Activated CD8-positive, alpha-beta T cell treated with anti-CD3 and anti-CD28 coated beads, Interleukin-2, amount 10 ng/mL, durations not matched to agents 7 days and 5 days (primary cell): ENCODE data around the gene ZNF318. TPM values are rescaled to one million over a fixed set of nuclear protein-coding genes. Genes with fewer than 3 reads are reported as not detected.

ENCODE experiments used
- ATAC-seq: fragments of 150-1000 bp; cut with Tn5 transposase; one replicate; pipeline ENCODE4 v1.10.0; 2021; ENCODE audit warnings: moderate library complexity
- CTCF ChIA-PET: fragments of 350-600 bp; sonication (Branson Sonifier 250); formaldehyde crosslinking; loops from one replicate; lab custom pipeline; 2021; ENCODE audit warnings: antibody characterized with exemption; lab: Charles Lee
- POLR2A ChIA-PET: fragments of 350-600 bp; sonication (Branson Sonifier 250); formaldehyde crosslinking; loops from one replicate; lab custom pipeline; 2021; ENCODE audit warnings: antibody characterized with exemption; lab: Charles Lee
- DNase-seq: peaks from one replicate; pipeline ENCODE4 v3.0.0-alpha.2; 2020
- H3K27ac Mint-ChIP-seq: one replicate; pipeline ENCODE4 v1.8.0; 2021; ENCODE audit warnings: mild to moderate bottlenecking, mixed read lengths
- H3K27me3 Mint-ChIP-seq: one replicate; pipeline ENCODE4 v1.8.0; 2021; ENCODE audit warnings: low read depth, mixed read lengths
- H3K36me3 Mint-ChIP-seq: one replicate; pipeline ENCODE4 v1.8.0; 2021; ENCODE audit warnings: low read depth, mixed read lengths
- H3K4me1 Mint-ChIP-seq: one replicate; pipeline ENCODE4 v1.8.0; 2021; ENCODE audit warnings: low read depth, mixed read lengths
- H3K4me3 Mint-ChIP-seq: one replicate; pipeline ENCODE4 v1.8.0; 2021; ENCODE audit warnings: mild to moderate bottlenecking, mixed read lengths
- H3K9me3 Mint-ChIP-seq: one replicate; pipeline ENCODE4 v1.8.0; 2022; ENCODE audit warnings: mixed read lengths; ENCODE audit not compliant: insufficient read depth
- total RNA-seq, 2 experiments: library from RNA; stranded (reverse); gene quantifications; one replicate each; pipeline ENCODE4 v1.2.3, GENCODE V29; 2021

ZNF318 gene
- total RNA-seq, 2 experiments from 2014 or later, result 6.7 to 7.0 TPM

- Mint-ChIP-seq H3K9me3 (no peaks in the 10 kb centered on the region), H3K36me3 (peaks cover 3% of the 10 kb centered on the region), H3K4me3 (no peak overlapping the region), H3K27me3 (peaks cover 7% of the 10 kb centered on the region), H3K4me1 (peaks cover 15% of the 10 kb centered on the region), H3K27ac (no peak overlapping the region)
- no peak for DNase-seq
- ATAC-seq, result no peak
- POLR2A ChIA-PET, result no interaction called here
- CTCF ChIA-PET, result interaction anchor here (0.9 to 2.0 kb wide), 5 partner anchors 9 to 171 kb away, joined by 3 to 7 read pairs (median 4); partner anchors contain the start of gene CRIP3
Measured at GRCh38 chr6:43334466-43335095, 34.9 kb downstream of the ZNF318 start.

- ATAC-seq, result no peak
- Mint-ChIP-seq H3K4me3 (no peak overlapping the region), H3K9me3 (no peaks in the 10 kb centered on the region), H3K27ac (no peak overlapping the region), H3K27me3 (peaks cover 7% of the 10 kb centered on the region), H3K4me1 (peaks cover 12% of the 10 kb centered on the region), H3K36me3 (no peaks in the 10 kb centered on the region)
- POLR2A ChIA-PET, result no interaction called here
- no peak for DNase-seq
- CTCF ChIA-PET, result no interaction called here
Measured at GRCh38 chr6:43331891-43332290, 37.6 kb downstream of the ZNF318 start.

DNA sequence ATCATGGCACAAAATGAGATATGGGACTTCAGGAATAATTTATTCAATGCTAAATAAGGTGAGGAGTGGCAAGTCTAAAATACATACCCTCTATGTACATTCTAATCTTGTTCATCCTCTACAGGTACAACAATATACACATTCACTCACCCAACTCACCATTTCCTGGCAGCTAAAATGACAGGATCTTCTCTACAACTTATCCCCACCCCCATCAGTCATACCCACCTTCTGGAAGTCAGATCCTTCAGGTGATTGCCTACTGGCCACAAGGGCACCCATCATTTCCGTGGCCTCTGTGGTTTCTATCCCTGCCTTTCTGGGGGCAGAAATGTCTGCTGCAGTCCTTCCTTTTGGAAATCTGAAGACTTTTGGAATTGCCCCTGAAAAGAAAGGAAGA, 38.0 kb downstream of the ZNF318 start:
- DNase-seq (no peak), ATAC-seq (no peak)
- CTCF ChIA-PET, result no interaction called here
- POLR2A ChIA-PET, result no interaction called here
- H3K9me3 Mint-ChIP-seq, result no peaks in the 10 kb centered on the region
- peaks cover 7% of the 10 kb centered on the region for H3K27me3 Mint-ChIP-seq
- no peak overlapping the region for H3K4me3 Mint-ChIP-seq
- H3K27ac Mint-ChIP-seq, result no peak overlapping the region
- H3K36me3 Mint-ChIP-seq, result no peaks in the 10 kb centered on the region
- peaks cover 12% of the 10 kb centered on the region for H3K4me1 Mint-ChIP-seq

DNA sequence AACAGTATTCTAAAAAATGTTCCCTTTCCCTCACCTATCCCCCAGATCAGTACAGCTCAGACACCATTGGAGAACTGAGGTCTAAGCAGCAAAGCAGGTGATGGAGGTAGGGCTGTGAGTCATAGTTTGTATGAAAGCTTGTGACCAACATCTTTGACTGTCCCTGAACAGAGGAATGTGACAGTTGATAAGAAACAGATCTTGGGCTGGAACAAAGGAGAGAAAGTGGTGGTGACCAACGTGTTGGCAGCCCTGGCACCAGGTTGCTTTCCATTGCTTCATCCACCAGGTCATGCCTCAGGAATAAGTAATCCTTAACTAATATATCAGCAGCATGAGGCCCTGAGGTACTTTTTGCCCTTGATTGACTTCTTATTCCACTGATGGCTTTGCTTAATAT, 40.9 kb downstream of the ZNF318 start:
- H3K9me3 Mint-ChIP-seq, result no peaks in the 10 kb centered on the region
- H3K36me3 Mint-ChIP-seq, result no peaks in the 10 kb centered on the region
- peaks cover 12% of the 10 kb centered on the region for H3K4me1 Mint-ChIP-seq
- H3K27ac Mint-ChIP-seq, result no peak overlapping the region
- no peak for DNase-seq
- CTCF ChIA-PET, result no interaction called here
- ATAC-seq, result no peak
- no peak overlapping the region for H3K4me3 Mint-ChIP-seq
- H3K27me3 Mint-ChIP-seq, result peaks cover 7% of the 10 kb centered on the region
- POLR2A ChIA-PET, result no interaction called here

DNA sequence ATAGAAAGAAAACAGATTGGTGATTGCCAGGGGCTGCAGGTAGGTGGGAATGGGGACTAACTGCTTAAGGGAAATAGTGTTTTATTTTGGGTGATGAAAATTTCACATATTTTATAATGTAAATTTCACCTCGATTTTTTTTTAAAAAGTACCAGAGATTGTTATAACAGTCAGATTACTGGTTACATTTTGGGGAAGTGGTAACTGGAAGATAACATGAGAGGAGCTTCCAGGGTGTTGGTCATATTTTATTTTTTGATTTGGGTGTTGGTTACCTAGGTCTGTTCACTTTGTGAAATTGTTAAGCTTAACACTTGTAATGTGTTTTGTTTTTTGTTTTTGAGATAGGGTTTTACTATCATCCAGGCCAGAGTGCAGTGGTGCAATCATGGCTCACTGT, 43.6 kb downstream of the ZNF318 start:
- DNase-seq, result no peak
- ChIA-PET CTCF (interaction anchor here (1.9 kb wide), 1 partner anchor 8 kb away, joined by 4 read pairs; no protein-coding TSS in a partner anchor), POLR2A (no interaction called here)
- Mint-ChIP-seq H3K4me1 (no peaks in the 10 kb centered on the region), H3K27me3 (peaks cover 2% of the 10 kb centered on the region), H3K4me3 (no peak overlapping the region), H3K9me3 (no peaks in the 10 kb centered on the region), H3K36me3 (no peaks in the 10 kb centered on the region), H3K27ac (no peak overlapping the region)
- ATAC-seq, result no peak

- POLR2A ChIA-PET, result no interaction called here
- Mint-ChIP-seq H3K4me3 (no peak overlapping the region), H3K4me1 (peaks cover 3% of the 10 kb centered on the region), H3K27ac (no peak overlapping the region), H3K27me3 (peaks cover 16% of the 10 kb centered on the region), H3K9me3 (no peaks in the 10 kb centered on the region), H3K36me3 (no peaks in the 10 kb centered on the region)
- ATAC-seq, result no peak
- CTCF ChIA-PET, result interaction anchor here (0.8 to 1.0 kb wide), 3 partner anchors 9 to 38 kb away, joined by 3 to 5 read pairs (median 3); partner anchors contain the start of gene CRIP3
- DNase-seq, result no peak
Measured at GRCh38 chr6:43318011-43318410, 51.4 kb downstream of the ZNF318 start.

DNA sequence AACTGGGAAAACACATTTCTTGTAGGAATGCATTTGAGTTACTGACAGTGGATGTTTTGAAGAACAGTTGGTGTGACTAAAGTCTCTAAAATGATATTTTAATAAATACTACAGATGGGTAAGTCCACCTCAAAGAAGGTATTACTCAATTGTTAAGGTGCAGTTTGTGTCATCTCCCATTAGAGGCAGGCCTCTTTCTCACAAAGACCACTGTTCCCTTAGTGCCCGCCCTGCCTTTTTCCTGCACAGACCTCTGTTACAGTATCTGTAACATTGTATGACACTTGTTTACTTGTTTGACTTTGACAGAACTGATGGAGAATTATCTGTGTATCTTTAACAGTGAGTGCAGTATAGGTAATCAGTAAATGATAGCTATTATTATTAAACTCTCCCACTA, 55.6 kb downstream of the ZNF318 start:
- POLR2A ChIA-PET, result no interaction called here
- no peak for DNase-seq
- Mint-ChIP-seq H3K36me3 (no peaks in the 10 kb centered on the region), H3K4me3 (no peak overlapping the region), H3K4me1 (peaks cover 8% of the 10 kb centered on the region), H3K27me3 (peaks cover 26% of the 10 kb centered on the region), H3K27ac (no peak overlapping the region), H3K9me3 (no peaks in the 10 kb centered on the region)
- ATAC-seq, result no peak
- CTCF ChIA-PET, result interaction anchor here (1.7 kb wide), 2 partner anchors 42 to 85 kb away, joined by 5 to 8 read pairs; partner anchors contain the start of gene DNPH1

DNA sequence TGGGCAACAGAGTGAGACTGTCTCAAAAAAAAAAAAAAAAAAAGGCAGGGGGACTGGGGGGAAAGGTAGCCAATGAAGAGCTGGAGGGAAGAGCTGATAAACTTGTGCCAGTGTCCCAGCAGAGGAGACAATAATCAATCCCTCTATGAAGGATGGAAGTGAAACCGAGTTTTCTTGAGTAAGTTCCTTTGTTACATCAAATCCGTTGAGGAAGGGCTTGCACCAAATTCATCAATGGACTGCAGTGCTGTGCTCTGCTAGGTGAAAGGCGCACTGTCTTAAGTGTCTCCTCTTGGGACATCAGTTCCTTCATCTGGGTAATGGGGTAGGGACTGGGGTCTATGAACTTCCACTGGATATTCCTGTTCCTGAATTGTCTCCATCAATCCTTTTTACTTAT, 57.8 kb downstream of the ZNF318 start:
- Mint-ChIP-seq H3K27me3 (peaks cover 18% of the 10 kb centered on the region), H3K4me1 (peaks cover 15% of the 10 kb centered on the region), H3K36me3 (no peaks in the 10 kb centered on the region), H3K27ac (no peak overlapping the region), H3K4me3 (no peak overlapping the region), H3K9me3 (no peaks in the 10 kb centered on the region)
- ChIA-PET CTCF (no interaction called here), POLR2A (no interaction called here)
- no peak for DNase-seq
- ATAC-seq, result no peak

- no peaks in the 10 kb centered on the region for H3K36me3 Mint-ChIP-seq
- ATAC-seq, result no peak
- ChIA-PET CTCF (no interaction called here), POLR2A (no interaction called here)
- DNase-seq, result no peak
- H3K27me3 Mint-ChIP-seq, result peaks cover 16% of the 10 kb centered on the region
- H3K4me3 Mint-ChIP-seq, result no peak overlapping the region
- H3K9me3 Mint-ChIP-seq, result no peaks in the 10 kb centered on the region
- H3K4me1 Mint-ChIP-seq, result peaks cover 15% of the 10 kb centered on the region
- H3K27ac Mint-ChIP-seq, result no peak overlapping the region
Measured at GRCh38 chr6:43310624-43311023, 58.8 kb downstream of the ZNF318 start.

- no peak for ATAC-seq
- no peak for DNase-seq
- Mint-ChIP-seq H3K4me3 (no peak overlapping the region), H3K27me3 (peaks cover 16% of the 10 kb centered on the region), H3K27ac (no peak overlapping the region), H3K4me1 (peaks cover 12% of the 10 kb centered on the region), H3K9me3 (no peaks in the 10 kb centered on the region), H3K36me3 (no peaks in the 10 kb centered on the region)
- CTCF ChIA-PET, result no interaction called here
- POLR2A ChIA-PET, result no interaction called here
Measured at GRCh38 chr6:43310134-43310533, 59.3 kb downstream of the ZNF318 start.

GRCh38 chr6:43308990-43309477, 60.4 kb downstream of the ZNF318 start:
- Mint-ChIP-seq H3K4me1 (peaks cover 12% of the 10 kb centered on the region), H3K27me3 (peaks cover 14% of the 10 kb centered on the region), H3K36me3 (no peaks in the 10 kb centered on the region), H3K9me3 (no peaks in the 10 kb centered on the region), H3K27ac (no peak overlapping the region), H3K4me3 (peak overlapping the region; percentile 63)
- no peak for ATAC-seq
- DNase-seq, result no peak
- CTCF ChIA-PET, result interaction anchor here (0.7 to 3.5 kb wide), 21 partner anchors 8 to 197 kb away, joined by 3 to 28 read pairs (median 5); partner anchors contain the start of genes ABCC10 and CUL9
- POLR2A ChIA-PET, result no interaction called here

- Mint-ChIP-seq H3K27me3 (peaks cover 14% of the 10 kb centered on the region), H3K36me3 (no peaks in the 10 kb centered on the region), H3K27ac (no peak within 1 kb of the TSS), H3K4me1 (peaks cover 12% of the 10 kb centered on the region), H3K4me3 (peak within 1 kb of the TSS; percentile 63), H3K9me3 (no peaks in the 10 kb centered on the region)
- ChIA-PET CTCF (interaction anchor here (0.6 to 3.5 kb wide), 24 partner anchors 9 to 198 kb away, joined by 3 to 28 read pairs (median 4); partner anchors contain the start of genes ABCC10 and CUL9), POLR2A (no interaction called here)
- DNase-seq, result peak; percentile 53
- ATAC-seq, result peak; percentile 89
Measured at GRCh38 chr6:43308101-43308989, 61.1 kb downstream of the ZNF318 start, which contains the start of gene CRIP3. Gene CRIP3 (minus strand): TSS chr6:43308826. CDS start chr6:43308792, 34 bp downstream.
